ENCODE measurements around the gene CARD8. TPM values are rescaled to one million over a fixed set of nuclear protein-coding genes. Genes with fewer than 3 reads are reported as not detected.
A peak's percentile ranks its signal among the peaks of the same experiment; 100 is the strongest.
"Not testable (repeated sequence)": the region's sequence is repeated elsewhere in the genome, so short reads cannot be mapped to it uniquely, and the experiment has no call there.

Gene CARD8
- total and polyA plus RNA-seq, 8 donors: 8.6 to 26.0 (median 16.8) TPM

- ATAC-seq: no peak
- no peak for DNase-seq
- Histone ChIP-seq H3K9me3 (no peaks in the 10 kb centered on the region), H3K27ac (no peak overlapping the region), H3K4me3 (no peak overlapping the region), H3K4me1 (no peaks in the 10 kb centered on the region), H3K36me3 (peaks cover 0 to 12% (median 0%) of the 10 kb centered on the region in 3 donors), H3K27me3 (no peaks in the 10 kb centered on the region)
- no peak for FAIRE-seq
- intact Hi-C loops (cut with DNase I): no loop called here
- 63 to 92% methylated on average over 3 of the region's 3 CpGs for WGBS, 2 donors
- TF ChIP-seq CTCF (IDR thresholded peaks at IDR 0.05): no peak
Observed at GRCh38 chr19:48237057-48237456, 18.7 kb downstream of the CARD8 start.

GRCh38 chr19:48230555-48231129 lies 25.1 kb downstream of the CARD8 start:
- Histone ChIP-seq H3K9me3 (no peaks in the 10 kb centered on the region), H3K4me1 (no peaks in the 10 kb centered on the region), H3K27ac (no peak overlapping the region), H3K27me3 (no peaks in the 10 kb centered on the region), H3K36me3 (peaks cover 0 to 9% (median 2%) of the 10 kb centered on the region in 3 donors), H3K4me3 (no peak overlapping the region)
- WGBS, 2 donors: 91% methylated on average over 19 of the region's 19 CpGs
- intact Hi-C loops (cut with DNase I): no loop called here
- FAIRE-seq (no peak), DNase-seq (peak in 1 of 6 donors; percentile 40), ATAC-seq (no peak)
- TF ChIP-seq CTCF (IDR thresholded peaks at IDR 0.05): no peak

- no peak for FAIRE-seq
- no peak for DNase-seq
- no peaks in the 10 kb centered on the region for H3K36me3 ChIP-seq
- no peaks in the 10 kb centered on the region for H3K27me3 ChIP-seq
- H3K4me3 ChIP-seq: no peak overlapping the region
- intact Hi-C loops (cut with DNase I): no loop called here
- no peaks in the 10 kb centered on the region for H3K9me3 ChIP-seq
- H3K27ac ChIP-seq: no peak overlapping the region
- 95 to 96% methylated on average over 5 of the region's 5 CpGs for WGBS, 2 donors
- no peak for ATAC-seq
- no peak for TF ChIP-seq CTCF (IDR thresholded peaks at IDR 0.05)
- H3K4me1 ChIP-seq: no peaks in the 10 kb centered on the region
Observed at GRCh38 chr19:48221628-48222027, 34.1 kb downstream of the CARD8 start.

- H3K9me3 ChIP-seq; ATAC-seq; H3K27me3 ChIP-seq; H3K4me3 ChIP-seq; H3K27ac ChIP-seq; FAIRE-seq; DNase-seq; H3K4me1 ChIP-seq; intact Hi-C loops (cut with DNase I); H3K36me3 ChIP-seq: not testable (repeated sequence)
- 94 to 98% methylated on average over 3 of the region's 3 CpGs for WGBS, 2 donors
Observed at GRCh38 chr19:48220784-48221183, 34.9 kb downstream of the CARD8 start.

GRCh38 chr19:48218997-48219396 lies 36.7 kb downstream of the CARD8 start:
- H3K4me3 ChIP-seq: no peak overlapping the region
- FAIRE-seq: no peak
- H3K4me1 ChIP-seq: no peaks in the 10 kb centered on the region
- intact Hi-C loops (cut with DNase I): no loop called here
- no peaks in the 10 kb centered on the region for H3K27me3 ChIP-seq
- ATAC-seq: no peak
- H3K27ac ChIP-seq: no peak overlapping the region
- no peak for DNase-seq
- 89 to 90% methylated on average over 6 of the region's 6 CpGs for WGBS, 2 donors
- no peak for TF ChIP-seq CTCF (IDR thresholded peaks at IDR 0.05)
- H3K9me3 ChIP-seq: no peaks in the 10 kb centered on the region
- no peaks in the 10 kb centered on the region for H3K36me3 ChIP-seq
